HT1080 (cell line): ENCODE results near the gene STKLD1. TPM values are rescaled to one million over a fixed set of nuclear protein-coding genes. Genes with fewer than 3 reads are reported as not detected.
"Not testable (repeated sequence)": the region's sequence is repeated elsewhere in the genome, so short reads cannot be mapped to it uniquely, and the experiment has no call there.

Experiments
- DNase-seq: peaks from one replicate; pipeline ENCODE4 v3.0.0-alpha.2; 2015; ENCODE audit warnings: low read depth
- total RNA-seq: library from RNA; depleted of rRNA; stranded (reverse); fragments of >200 nt; shearing (Covaris generic); gene quantifications from 2 replicates; pipeline ENCODE4 v1.2.3, GENCODE V29; 2014

The STKLD1 gene
- total RNA-seq, 1 experiment from 2014 or later, result not detected

- DNase-seq, result no peak
Measured at GRCh38 chr9:133382507-133383141, 6.5 kb downstream of the STKLD1 start.

GRCh38 chr9:133383438-133383837 lies 7.3 kb downstream of the STKLD1 start:
- no peak for DNase-seq

GRCh38 chr9:133384736-133385321 lies 8.7 kb downstream of the STKLD1 start:
- DNase-seq, result no peak

- DNase-seq, result no peak
Measured at GRCh38 chr9:133385452-133385851, 9.3 kb downstream of the STKLD1 start.

- no peak for DNase-seq
Measured at GRCh38 chr9:133386338-133386737, 10.2 kb downstream of the STKLD1 start.

- DNase-seq, result no peak
Measured at GRCh38 chr9:133387680-133388079, 11.5 kb downstream of the STKLD1 start.

GRCh38 chr9:133389025-133389557 lies 12.9 kb downstream of the STKLD1 start:
- no peak for DNase-seq

- no peak for DNase-seq
Measured at GRCh38 chr9:133389562-133389961, 13.4 kb downstream of the STKLD1 start.

GRCh38 chr9:133390713-133391112 lies 14.5 kb downstream of the STKLD1 start:
- DNase-seq, result no peak

- DNase-seq, result not testable (repeated sequence)
Measured at GRCh38 chr9:133391449-133391848, 15.3 kb downstream of the STKLD1 start.

- not testable (repeated sequence) for DNase-seq
Measured at GRCh38 chr9:133392308-133392707, 16.1 kb downstream of the STKLD1 start.

GRCh38 chr9:133393399-133393798 lies 17.2 kb downstream of the STKLD1 start:
- no peak for DNase-seq

GRCh38 chr9:133394687-133395271 lies 18.6 kb downstream of the STKLD1 start:
- DNase-seq, result no peak

GRCh38 chr9:133396952-133397351 lies 20.8 kb downstream of the STKLD1 start:
- no peak for DNase-seq

GRCh38 chr9:133397370-133397769 lies 21.2 kb downstream of the STKLD1 start:
- no peak for DNase-seq

- no peak for DNase-seq
Measured at GRCh38 chr9:133397895-133398294, 21.7 kb downstream of the STKLD1 start.

- no peak for DNase-seq
Measured at GRCh38 chr9:133400292-133400691, 24.1 kb downstream of the STKLD1 start.

- no peak for DNase-seq
Measured at GRCh38 chr9:133401588-133401987, 25.4 kb downstream of the STKLD1 start.

- DNase-seq, result no peak
Measured at GRCh38 chr9:133402689-133403088, 26.5 kb downstream of the STKLD1 start.

GRCh38 chr9:133403766-133404453 lies 27.7 kb downstream of the STKLD1 start:
- DNase-seq, result peak; percentile 30

- no peak for DNase-seq
Measured at GRCh38 chr9:133404454-133405002, 28.4 kb downstream of the STKLD1 start.
